ENCODE data around the gene ELOVL7.
"Not testable (repeated sequence)": the region's sequence is repeated elsewhere in the genome, so short reads cannot be mapped to it uniquely, and the experiment has no call there.

Gene ELOVL7

DNA sequence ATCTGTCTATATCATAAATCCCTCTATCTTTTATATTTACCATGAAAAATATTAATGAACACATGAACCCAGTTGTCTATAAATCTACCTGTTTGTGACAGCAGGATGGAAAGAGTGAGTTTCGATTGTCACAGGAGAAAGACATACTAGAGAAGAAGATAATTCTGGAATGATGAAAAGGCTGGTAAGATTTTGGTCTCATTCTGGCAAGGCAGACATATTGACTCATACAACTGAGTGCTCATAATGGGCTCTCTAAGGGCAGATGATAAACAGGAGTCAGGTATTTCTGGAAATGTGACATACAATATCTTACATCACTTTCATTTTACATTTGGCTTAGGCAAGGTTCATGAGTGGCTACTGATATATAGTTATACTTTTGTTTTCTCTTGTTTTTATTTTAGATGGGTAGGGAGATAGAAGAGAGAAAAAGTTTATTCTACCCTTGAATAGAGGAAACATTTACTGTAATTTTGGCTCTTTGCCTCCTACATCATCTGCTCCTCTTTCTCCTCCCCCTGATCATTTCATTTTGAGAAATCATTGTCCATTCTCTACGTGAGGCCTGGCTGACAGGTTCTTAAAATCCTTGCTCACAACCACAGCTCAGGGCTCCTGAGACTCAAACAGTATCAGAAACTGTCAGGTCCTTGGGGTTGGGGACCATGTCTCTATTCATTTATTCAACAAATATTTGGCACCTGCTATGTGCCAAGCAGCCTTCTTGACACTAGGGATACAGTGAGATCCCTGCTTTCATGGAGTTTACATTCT is 14.4 kb downstream of the ELOVL7 start:
- DNase-seq (ENCODE audit: low spot score), result no peak

DNA sequence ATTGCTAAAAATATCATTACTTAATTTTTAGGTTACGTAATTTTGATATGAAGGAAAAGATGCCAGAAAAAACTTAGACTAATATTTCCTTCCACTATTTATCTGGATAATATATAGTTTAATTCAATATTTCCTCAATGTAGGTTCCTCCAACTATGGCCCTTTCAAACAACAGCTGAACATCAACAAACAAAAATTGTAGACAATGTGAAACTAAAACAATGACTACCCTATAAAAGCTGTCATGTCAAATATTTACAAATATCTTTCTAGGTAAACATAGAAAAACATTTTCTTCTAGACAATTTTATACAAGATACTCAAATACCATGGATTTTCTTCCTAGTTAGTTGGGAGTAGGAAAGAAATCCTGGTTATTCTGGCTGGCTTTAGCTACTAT is 16.9 kb downstream of the ELOVL7 start:
- no peak for DNase-seq (ENCODE audit: low spot score)

DNA sequence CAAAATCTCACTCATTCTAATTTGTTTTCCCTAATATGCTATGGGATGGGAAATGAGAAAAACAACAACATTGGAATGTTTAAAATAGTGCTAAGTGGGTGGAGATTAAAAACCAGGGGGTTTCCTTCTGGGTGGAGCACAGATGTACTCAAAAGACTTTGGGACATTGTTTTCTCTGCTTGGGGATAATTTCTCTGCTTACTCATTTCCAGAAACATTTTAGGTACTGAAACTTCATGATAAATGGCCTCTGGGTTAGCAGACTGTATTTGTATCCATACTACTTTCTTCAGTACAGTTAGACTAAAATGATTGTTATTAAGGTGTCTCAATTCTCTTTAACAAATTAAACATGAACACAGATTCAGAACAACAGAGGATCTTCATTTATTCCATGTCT is 17.4 kb downstream of the ELOVL7 start:
- no peak for DNase-seq (ENCODE audit: low spot score)

DNA sequence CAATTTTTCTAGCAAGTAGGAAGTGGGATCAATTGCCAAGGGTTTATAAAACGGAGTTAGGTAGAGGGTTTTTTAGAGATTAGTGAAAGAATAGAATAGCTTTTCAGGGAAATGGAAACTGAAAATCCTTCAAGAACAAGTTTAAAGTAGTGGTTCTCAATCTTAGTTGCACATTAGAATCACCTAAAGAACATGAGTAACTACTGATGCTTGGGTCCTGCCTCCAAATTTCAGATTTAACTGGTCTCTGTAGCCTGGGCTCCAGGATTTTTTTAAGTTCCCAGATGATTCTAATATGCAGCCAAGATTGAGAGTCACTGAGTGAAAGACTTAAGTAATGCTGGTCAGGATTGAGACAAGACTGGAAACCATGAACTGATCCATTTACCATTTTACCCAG is 20.5 kb downstream of the ELOVL7 start:
- no peak for DNase-seq (ENCODE audit: low spot score)

DNA sequence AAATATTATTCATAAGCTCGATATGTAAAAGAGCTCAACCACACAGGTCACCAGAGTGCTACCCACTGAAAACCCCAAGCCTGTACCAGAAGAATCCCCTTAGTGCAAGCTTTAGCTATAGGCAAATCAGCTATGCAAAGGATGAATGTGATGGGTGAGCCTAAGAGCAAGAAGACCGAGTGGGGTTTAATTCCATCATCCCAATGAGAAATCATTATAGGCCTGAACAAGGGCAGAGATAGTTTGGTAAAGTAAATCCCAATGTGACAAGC is 21.8 kb downstream of the ELOVL7 start:
- no peak for DNase-seq (ENCODE audit: low spot score)

DNA sequence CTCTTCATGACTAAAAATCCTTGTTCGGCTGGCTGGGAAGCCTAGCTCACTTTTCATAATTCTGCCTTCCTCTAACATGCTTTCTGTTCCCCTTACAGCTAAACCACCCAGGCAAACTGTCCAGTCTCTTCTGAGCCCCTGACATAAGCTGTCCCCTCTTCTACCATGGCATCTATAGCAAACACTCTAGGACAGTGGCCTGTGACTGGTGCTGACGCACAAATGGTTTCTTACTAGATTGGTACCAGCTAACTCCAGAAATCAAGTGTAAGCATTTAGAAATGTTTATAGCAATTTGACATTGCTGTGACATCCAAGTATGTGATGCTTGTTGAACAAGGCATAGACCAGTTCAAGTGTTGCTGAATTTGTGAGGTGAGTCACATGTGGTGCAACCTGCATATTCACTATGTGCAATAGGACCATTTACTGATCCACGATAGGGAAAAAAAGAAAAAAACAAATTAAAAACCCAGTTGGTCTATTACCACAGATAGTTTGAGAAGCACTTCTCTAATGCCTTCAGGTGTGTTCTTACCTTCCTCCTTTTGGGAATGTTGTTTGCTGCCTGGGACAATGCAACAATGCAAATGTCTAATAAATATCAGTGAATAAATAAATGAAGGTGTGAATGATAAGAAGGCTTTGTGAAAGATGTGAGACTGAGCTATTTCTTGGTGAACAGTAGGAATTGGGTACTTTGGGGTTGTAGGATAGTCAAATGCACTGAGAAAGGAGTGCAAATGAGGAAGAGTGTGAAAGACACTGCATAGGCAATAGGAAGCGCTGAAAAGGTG is 22.4 kb downstream of the ELOVL7 start:
- DNase-seq (ENCODE audit: low spot score), result no peak

DNA sequence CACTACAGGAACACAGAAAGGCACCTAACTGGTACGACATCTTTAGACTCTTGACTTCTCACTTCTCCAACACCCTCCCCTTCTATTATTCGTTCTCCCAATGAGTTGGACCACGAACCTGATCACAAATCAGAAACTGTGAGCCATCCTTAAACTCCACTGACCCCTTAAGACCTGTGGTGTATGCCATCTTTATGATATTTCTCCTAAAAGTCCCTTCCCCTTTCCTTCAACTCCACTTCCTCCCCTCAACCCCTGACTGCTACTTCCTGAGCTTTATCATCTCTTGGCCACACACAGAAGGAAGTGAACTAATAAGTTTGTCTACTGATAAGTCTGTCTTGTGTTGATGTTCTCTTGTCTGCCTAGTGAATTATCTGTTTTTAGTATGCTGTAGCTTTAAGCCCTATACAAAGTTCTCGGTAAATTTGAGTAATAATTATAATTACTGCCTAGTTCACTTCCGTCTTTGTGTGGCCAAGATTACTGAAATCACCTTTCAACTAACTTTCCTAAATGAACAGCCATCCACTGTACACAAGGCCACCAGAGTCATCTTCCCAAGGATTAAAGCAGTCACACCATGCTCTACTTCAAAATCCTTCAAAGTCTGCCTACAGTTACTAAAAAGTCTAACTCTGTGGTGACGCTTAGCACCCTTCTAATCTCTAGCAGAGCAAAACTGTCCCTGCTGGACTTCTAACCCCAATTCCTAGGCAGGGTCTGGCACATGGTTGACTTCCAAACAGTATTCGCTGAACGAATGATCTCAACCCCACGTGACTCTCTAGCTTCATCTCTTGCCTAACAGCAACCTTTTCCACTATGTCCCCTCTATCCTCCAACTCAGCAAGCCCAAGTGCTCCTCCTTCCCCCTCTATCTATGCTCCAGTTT is 23.2 kb downstream of the ELOVL7 start:
- DNase-seq (ENCODE audit: low spot score), result no peak

DNA sequence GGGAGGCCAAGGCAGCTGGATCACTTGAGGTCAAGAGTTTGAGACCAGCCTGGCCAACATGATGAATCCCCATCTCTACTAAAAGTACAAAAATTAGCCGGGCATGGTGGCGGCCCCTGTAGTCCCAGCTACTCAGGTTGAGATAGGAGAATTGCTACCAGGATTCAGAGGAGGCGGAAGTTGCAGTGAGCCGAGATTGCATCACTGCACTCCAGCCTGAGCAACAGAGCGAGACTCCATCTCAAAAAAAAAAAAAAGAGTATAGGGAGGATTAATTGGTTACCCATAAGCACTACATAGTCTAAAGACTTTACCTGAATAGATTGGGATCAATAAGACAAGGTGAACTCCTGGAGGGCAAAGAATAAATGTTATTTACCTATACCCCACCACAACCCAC is 27.9 kb downstream of the ELOVL7 start:
- DNase-seq (ENCODE audit: low spot score), result not testable (repeated sequence)

DNA sequence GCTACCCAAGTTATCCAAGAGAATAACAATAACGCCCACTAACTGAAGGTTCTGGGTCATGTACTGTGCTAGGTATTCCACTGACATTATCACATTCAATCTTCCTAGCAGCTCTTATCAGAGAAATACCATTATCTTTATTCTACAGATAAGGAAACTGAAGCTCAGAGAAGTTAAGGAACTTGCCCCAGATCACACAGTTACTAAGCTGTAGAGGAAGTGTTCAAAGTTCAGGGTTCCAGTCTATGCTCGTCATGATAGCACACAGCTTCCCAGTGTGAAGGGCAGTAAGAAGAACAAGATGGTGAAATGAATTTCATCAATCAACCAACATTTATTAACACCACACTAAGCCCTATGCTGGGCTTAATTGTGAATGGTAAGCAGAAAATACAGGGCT is 29.6 kb downstream of the ELOVL7 start:
- DNase-seq (ENCODE audit: low spot score), result no peak

DNA sequence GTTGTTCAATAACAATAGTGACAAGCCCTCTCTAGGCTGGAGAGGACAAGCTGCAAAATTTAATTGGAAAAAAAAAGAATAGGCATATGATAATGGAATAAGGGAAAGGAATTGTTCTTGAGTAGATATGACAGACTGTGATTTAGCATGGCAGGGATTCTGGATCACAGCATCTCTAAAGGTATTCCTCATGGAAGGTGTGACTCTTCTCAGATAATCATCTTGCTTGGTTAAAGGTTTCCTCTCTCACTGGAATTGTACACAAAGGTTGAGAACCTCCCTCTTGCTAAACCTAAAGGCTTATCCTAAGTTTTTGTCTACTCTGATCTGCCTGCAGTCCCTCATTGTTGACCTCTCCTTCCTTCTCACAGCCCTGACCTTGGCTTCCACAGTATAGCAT is 31.6 kb downstream of the ELOVL7 start:
- DNase-seq (ENCODE audit: low spot score), result no peak

DNA sequence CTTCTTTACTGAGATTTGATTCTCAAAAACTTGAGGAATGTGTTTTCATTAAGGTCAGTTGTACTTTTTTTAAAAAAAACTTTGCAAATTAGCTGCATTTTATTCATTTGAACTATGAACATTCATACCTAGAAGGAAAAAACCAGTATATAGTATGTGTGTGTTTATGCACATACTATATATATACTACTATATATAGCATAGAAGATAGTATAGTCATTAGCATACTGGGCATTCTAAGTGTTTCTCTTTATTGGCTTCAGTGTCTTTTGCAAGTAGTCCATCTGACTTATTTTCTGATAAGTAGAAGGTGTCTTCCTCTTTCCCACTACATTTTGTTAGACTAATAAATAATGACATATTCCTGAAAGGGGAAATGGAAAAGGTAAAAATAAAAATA is 33.0 kb downstream of the ELOVL7 start:
- DNase-seq (ENCODE audit: low spot score), result no peak

DNA sequence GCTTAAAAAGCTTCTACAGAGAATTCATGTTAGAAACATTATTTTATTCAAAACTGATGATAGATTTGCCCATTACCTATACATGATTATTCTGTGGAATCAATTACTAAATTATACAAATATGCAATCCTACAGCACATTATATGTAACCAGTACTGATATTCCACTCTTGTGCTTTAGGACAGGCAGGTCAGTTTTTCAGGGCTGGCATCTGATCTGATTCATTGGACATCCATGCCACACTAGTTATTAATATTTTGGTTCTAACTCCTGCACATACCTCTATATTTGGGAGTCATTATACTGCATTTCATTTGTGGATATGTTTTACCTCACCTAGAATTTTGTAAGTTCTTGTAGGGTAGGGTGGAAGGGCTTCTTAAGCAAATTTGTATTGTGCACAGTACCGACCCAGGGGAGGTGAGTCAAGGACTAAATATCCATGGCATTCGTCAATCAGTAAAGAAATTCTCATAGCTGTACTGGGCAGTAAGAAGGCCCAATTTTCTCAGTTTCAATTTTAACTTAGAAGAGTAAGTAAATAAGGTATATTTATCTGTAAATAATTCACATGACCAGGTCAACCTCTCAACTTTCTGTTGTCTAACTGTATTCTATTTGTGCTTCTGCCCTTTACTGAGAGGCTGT is 33.5 kb downstream of the ELOVL7 start:
- no peak for DNase-seq (ENCODE audit: low spot score)

DNA sequence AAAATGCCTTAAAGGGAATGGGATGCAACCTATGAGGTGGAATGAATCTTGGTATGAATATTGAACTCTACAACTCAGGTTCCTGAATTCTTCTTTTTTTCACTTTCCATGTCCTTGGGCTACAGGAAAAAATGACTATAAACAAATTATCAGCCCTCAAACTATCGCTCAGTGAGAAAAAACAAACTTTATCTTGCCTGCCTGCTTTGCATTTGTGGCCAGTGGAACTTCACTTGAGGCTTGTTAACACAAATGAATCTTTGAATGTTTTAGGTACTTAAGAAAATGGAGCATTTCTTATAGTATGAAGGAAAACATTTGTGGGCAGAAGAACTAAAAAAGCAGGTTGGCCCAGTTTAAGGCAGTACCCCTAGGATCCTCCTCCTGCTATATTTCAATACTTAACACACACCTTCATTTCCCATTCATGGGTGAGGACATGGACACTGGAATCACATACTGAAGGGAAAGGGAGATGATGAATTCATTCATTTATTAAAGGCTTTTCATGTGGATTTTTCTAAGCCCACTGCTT is 34.1 kb downstream of the ELOVL7 start:
- DNase-seq (ENCODE audit: low spot score), result no peak

DNA sequence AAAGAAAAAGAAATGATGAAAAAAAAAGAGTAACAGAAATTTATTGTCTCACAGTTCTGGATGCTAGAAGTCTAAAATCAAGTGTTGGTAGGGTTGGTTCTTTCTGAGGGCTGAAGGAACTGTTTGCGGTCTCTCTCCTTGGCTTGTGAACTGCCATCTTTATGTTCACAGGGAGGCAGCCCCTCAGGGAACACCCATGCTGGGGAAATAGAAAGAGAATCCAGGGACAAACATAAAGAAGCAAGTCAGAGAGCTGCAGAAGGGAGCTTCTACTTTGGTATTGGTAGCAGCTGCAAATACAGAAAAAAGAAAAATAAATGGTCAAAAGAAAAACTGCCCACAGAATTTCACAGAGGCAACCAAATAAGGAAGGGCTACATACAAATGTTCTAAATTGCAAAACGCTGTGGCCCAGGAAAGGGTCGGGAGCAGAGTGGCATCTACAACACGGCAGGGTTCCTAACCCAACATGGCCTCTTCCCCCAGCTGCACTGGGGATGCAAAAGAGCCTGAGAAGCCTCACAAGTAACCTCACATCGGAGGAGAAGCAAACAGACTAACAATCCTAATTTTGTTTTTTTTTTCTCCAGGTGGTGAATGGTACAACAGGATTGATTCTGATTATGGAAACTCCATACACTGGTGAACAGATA is 37.4 kb downstream of the ELOVL7 start:
- no peak for DNase-seq (ENCODE audit: low spot score)

DNA sequence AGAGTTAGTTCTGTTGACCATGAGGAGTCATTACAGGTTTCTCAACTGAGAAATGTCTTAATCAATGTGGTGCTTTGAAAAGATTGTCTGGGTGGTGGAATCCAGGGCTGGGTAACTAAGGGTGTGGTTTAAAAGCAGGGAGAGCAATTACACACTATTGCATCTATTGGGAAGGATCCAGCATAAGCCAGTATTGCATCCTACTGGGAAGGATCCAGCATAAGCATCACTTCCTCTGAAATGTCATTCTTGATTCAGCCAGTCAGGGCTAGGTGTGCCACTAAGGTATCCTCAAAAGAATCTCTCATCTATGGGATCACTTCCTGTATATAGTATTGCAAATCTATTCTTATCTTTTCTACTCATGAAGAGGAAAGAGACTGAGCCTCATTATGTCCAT is 38.6 kb downstream of the ELOVL7 start:
- DNase-seq (ENCODE audit: low spot score), result no peak

DNA sequence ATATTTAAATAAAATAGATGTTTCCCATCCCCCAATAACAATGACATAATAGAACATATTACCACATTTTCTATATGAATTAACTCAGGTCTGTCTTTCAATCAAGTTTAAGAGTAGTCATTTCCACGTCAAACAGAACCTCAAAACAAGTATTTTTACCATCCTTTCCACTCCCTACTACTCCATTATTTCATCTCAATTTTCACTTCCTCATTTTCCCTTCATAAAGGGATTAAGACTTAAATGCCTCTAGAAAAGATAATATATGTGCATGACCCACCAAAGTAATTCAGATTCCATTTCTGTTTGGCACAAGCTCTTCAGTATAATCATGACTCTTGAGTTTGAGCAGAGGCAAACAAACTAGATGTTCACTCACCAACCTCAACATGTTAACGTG is 40.4 kb downstream of the ELOVL7 start:
- DNase-seq (ENCODE audit: low spot score), result no peak

DNA sequence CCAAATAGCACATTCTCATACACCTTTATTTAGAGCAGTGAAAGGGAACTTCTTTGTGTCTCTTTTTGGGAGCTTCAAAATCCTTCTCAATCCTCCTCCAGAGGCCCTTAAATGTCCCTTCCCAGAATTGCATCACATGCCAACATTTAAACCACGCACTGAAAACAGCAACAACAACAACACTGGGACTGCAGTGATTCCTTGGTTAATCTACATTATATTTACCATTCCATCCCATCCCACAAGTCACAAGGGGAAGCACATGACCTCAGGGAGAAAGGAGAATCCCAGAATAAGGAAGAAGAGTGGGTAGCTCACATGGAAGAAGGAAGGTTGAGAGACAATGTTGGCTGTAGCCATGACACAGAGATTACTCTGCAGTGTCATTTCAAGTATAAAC is 41.1 kb downstream of the ELOVL7 start:
- no peak for DNase-seq (ENCODE audit: low spot score)

DNA sequence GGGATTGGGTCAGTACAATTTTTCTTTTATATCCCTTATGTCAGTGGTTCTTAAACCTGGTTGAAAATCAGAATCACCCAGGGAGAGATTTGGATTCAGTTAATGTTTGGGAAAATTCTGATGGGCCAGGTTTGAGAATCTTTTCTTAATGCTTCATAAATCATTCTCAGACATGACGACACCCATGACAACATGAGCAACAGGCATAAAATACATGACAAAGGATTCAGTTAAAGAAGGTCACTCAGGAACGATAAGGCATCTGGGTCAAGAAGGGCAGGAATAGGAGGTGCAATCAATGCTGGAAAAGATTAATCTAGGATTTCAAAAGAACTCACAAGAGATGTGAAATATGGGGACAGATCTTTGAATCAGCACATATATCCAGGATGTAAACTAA is 41.8 kb downstream of the ELOVL7 start:
- no peak for DNase-seq (ENCODE audit: low spot score)

DNA sequence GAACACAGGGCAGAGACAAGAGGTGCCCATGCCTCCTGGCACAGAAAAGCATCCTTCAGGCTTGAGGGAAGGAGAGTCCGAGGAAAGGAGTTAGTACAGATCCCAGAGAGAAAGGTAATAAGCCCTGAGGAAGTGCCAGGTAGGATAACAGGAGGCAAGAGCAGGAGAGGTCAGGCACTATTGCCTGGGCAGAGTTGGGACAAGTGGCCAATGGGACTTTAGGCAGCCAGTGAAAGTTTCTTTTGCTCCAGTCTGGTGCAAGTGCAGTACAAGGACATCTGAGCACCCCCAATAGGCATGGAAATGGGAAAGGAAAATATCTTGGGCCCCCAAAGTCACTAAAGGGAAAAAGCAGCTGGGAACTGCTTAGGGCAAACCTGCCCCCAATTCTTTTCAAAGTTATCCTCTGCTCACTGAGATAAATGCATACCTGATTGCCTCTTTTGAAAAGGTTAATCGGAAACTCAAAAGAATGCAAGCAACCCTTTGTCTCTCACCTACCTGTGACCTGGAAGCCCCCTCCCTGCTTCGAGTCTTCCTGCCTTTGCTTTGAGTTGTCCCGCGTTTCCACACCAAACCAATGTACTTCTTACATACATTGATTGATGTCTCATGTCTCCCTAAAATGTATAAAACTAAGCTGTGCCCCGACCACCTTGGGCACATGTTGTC is 46.5 kb downstream of the ELOVL7 start:
- DNase-seq (ENCODE audit: low spot score), result no peak

DNA sequence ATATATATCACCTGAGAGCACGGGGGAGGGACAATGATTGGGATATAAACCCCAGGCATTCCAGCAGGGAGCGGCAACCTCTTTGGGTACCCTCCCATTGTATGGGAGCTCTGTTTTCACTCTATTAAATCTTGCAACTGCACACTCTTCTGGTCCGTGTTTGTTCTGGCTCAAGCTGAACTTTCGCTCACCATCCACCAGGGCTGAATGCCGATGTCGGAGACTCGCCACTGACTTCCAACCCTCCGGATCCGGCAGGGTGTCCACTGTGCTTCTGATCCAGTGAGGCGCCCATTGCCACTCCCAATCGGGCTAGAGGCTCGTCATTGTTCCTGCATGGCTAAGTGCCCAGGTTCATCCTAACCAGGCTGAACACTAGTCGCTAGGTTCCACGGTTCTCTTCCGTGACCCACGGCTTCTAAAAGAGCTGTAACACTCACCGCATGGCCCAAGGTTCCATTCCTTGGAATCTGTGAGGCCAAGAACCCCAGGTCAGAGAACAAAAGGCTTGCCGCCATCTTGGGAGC is 48.6 kb downstream of the ELOVL7 start:
- not testable (repeated sequence) for DNase-seq (ENCODE audit: low spot score)

DNA sequence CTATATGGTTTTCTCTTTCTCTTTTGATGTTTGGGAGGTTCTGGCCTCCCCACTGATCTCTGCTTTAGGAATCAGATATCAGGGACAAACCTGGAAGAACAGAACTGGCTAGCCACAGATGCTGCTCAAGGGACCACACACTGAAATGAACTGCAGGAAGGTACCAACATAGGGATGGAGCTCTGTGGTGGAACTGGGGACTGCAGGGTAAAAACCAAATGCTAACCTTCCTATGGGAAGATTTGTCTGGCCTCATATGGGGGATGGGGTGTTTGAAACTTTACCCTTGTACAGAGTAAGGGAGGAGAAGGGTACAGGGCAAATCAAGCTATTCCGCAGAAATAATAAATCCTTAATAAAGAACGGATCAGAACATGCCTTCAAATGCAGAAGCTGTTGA is 49.4 kb downstream of the ELOVL7 start:
- peak; percentile 7 for DNase-seq (ENCODE audit: low spot score)

All from HuH-7 (cell line).